ENCODE data around the gene KHK.

GRCh38 chr2:27148801-27149439 is 62.3 kb downstream of the KHK start, which contains the start of gene TCF23:
- TF ChIP-seq POLR2AphosphoS5 (IDR thresholded peaks at IDR 0.05; ENCODE audit: low read depth, low read length) (no peak), SIN3A (IDR thresholded peaks at IDR 0.05; ENCODE audit: borderline replicate concordance, insufficient read depth, low read depth, low read length) (no peak)

Measured in Panc1 (cell line).